ENCODE data around the gene AACS.

- no peak for TF ChIP-seq CTCF (IDR thresholded peaks at IDR 0.05)
- TF ChIP-seq EZH2 (IDR thresholded peaks at IDR 0.05; ENCODE audit: borderline replicate concordance, insufficient read depth, low read depth, low read length, poor library complexity, severe bottlenecking), result no peak
Measured at GRCh38 chr12:125099409-125099782, 34.2 kb downstream of the AACS start.
